ENCODE measurements around the gene ASMT. TPM values are rescaled to one million over a fixed set of nuclear protein-coding genes. Genes with fewer than 3 reads are reported as not detected.
"Not testable (repeated sequence)": the region's sequence is repeated elsewhere in the genome, so short reads cannot be mapped to it uniquely, and the experiment has no call there.

The ASMT gene
- total RNA-seq, 2 experiments from 2014 or later: 0.40 to 0.48 TPM

GRCh38 chrX:1646009-1646408 is 31.1 kb downstream of the ASMT start:
- DNase-seq: no peak
- Mint-ChIP-seq H3K27ac (no peak overlapping the region), H3K4me3 (no peak overlapping the region), H3K9me3 (peaks cover 9% of the 10 kb centered on the region), H3K27me3 (peaks cover 15% of the 10 kb centered on the region), H3K4me1 (peaks cover 3% of the 10 kb centered on the region), H3K36me3 (ENCODE audit: low read depth) (peaks cover 7% of the 10 kb centered on the region)
- ChIA-PET CTCF (no interaction called here), POLR2A (no interaction called here)

DNA sequence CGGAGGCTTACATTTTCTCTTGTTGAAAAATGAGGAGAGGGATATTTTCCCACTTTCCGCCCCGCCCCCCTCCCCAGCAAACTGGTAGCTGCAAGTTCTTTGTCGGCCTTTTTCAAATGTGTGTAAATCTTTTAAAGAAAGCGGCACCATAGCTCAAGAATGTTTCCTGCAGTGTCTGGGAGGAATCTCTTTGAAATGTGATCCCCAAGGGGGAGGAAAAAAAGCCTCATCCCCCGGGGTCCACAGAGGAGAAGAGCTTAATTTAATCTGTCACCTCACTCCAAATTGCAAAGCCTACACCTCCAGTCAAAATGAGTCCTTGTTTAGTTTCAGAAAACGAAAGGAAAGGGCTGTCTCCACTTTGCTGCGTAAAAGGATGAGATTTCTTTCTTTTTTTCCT is 34.8 kb downstream of the ASMT start:
- H3K27ac Mint-ChIP-seq: no peak overlapping the region
- DNase-seq: no peak
- ChIA-PET CTCF (no interaction called here), POLR2A (no interaction called here)
- peaks cover 15% of the 10 kb centered on the region for H3K27me3 Mint-ChIP-seq
- H3K36me3 Mint-ChIP-seq (ENCODE audit: low read depth): peaks cover 7% of the 10 kb centered on the region
- H3K4me3 Mint-ChIP-seq: no peak overlapping the region
- H3K9me3 Mint-ChIP-seq: peaks cover 9% of the 10 kb centered on the region
- H3K4me1 Mint-ChIP-seq: peaks cover 6% of the 10 kb centered on the region

- POLR2A ChIA-PET; H3K4me3 Mint-ChIP-seq; H3K9me3 Mint-ChIP-seq; H3K36me3 Mint-ChIP-seq (ENCODE audit: low read depth); H3K27me3 Mint-ChIP-seq; H3K27ac Mint-ChIP-seq; CTCF ChIA-PET: not testable (repeated sequence)
- DNase-seq: peak; percentile 33
- peaks cover 14% of the 10 kb centered on the region for H3K4me1 Mint-ChIP-seq
Observed at GRCh38 chrX:1652011-1652811, 37.4 kb downstream of the ASMT start.

GRCh38 chrX:1656379-1656778 is 41.5 kb downstream of the ASMT start:
- CTCF ChIA-PET: no interaction called here
- peaks cover 43% of the 10 kb centered on the region for H3K4me1 Mint-ChIP-seq
- no peaks in the 10 kb centered on the region for H3K9me3 Mint-ChIP-seq
- no peaks in the 10 kb centered on the region for H3K27me3 Mint-ChIP-seq
- peaks cover 25% of the 10 kb centered on the region for H3K36me3 Mint-ChIP-seq (ENCODE audit: low read depth)
- peak overlapping the region; percentile 92 for H3K27ac Mint-ChIP-seq
- POLR2A ChIA-PET: no interaction called here
- H3K4me3 Mint-ChIP-seq: no peak overlapping the region
- no peak for DNase-seq

- POLR2A ChIA-PET: no interaction called here
Observed at GRCh38 chrX:1657367-1658070, 42.7 kb downstream of the ASMT start.

GRCh38 chrX:1658071-1658491 is 43.2 kb downstream of the ASMT start:
- Mint-ChIP-seq H3K36me3 (ENCODE audit: low read depth) (peaks cover 32% of the 10 kb centered on the region), H3K27ac (peak overlapping the region; percentile 92), H3K4me1 (peaks cover 48% of the 10 kb centered on the region), H3K9me3 (no peaks in the 10 kb centered on the region), H3K27me3 (no peaks in the 10 kb centered on the region), H3K4me3 (peak overlapping the region; percentile 92)
- ChIA-PET POLR2A (no interaction called here), CTCF (no interaction called here)
- peak; percentile 31 for DNase-seq

More at GRCh38 chrX:1657367-1658070, 42.7 kb downstream of the ASMT start:
- Mint-ChIP-seq H3K4me1 (peaks cover 47% of the 10 kb centered on the region), H3K27ac (peak overlapping the region; percentile 92), H3K27me3 (no peaks in the 10 kb centered on the region), H3K36me3 (ENCODE audit: low read depth) (peaks cover 31% of the 10 kb centered on the region), H3K9me3 (no peaks in the 10 kb centered on the region), H3K4me3 (peak overlapping the region; percentile 92)
- DNase-seq: peak; percentile 75
- CTCF ChIA-PET: no interaction called here

DNA sequence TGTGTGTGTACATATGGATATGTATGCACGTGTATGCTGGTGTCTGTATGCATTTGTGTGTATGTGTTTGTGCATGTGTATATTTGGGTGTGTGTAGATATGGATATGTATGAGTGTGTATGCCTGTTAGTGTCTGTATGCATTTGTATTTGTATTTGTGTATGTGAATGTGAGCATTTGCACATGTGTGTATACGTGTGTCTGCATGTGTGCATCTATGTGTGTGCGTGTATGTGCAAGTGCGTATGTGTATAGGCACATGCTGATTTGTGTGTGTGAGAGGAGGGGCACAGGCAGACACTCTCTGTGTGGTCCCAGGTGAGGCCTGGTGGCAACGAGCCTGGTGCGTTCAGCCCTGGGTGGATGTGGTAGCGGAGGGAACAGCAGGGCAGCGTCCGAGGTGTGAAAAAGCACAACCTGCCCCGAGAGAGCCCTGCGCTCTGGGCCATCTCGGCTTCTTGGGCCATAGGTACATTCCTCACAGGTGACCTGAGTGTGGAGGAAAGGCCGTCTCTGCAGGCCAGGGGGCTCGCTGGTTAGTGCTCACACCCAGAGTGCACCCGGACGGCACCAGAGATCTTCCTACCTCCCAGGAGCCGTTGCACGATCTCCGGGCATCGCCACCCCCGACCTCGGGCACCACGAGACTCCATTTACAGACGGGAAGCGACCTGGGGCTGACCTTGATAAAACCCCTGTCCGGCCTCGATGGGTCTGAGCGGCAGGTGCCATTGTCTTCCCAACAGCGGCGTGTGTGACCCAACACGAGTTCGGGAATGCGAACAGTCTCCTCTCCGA is 45.0 kb downstream of the ASMT start:
- DNase-seq: no peak
- Mint-ChIP-seq H3K27ac (peak overlapping the region; percentile 92), H3K9me3 (no peaks in the 10 kb centered on the region), H3K36me3 (ENCODE audit: low read depth) (peaks cover 44% of the 10 kb centered on the region), H3K27me3 (no peaks in the 10 kb centered on the region), H3K4me3 (peak overlapping the region; percentile 92), H3K4me1 (peaks cover 59% of the 10 kb centered on the region)
- ChIA-PET POLR2A (no interaction called here), CTCF (no interaction called here)

DNA sequence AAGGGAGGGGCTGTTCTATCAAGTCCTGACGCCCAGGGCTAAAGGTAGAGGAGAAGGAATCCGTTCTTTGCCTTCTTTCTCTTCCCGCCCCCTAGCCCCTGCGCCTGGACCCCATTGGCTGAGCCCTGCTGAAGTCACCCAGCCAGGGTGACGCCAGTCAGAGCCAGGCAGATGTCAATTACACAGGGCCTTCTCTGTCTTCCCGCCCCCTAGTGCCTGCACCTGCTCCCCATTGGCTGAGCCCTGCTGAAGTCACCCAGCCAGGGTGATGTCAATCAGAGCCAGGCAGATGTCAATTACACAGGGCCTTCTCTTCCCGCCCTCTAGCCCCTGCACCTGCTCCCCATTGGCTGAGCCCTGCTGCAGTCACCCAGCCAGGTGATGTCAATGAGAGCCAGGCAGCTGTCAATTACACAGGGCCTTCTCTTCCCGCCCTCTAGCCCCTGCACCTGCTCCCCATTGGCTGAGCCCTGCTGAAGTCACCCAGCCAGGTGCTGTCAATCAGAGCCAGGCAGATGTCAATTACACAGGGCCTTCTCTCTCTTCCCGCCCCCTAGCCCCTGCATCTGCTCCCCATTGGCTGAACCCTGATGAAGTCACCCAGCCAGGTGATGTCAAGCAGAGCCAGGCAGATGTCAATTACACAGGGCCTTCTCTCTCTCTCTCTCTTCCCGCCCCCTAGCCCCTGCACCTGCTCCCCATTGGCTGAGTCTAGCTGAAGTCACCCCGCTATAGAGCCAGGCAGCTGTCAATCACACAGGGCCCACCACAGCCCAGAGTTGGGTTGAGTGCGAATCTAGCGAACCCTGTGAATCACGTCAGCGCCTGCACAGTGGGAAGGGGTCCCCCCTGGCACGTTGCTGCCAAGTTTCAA is 46.4 kb downstream of the ASMT start:
- peak; percentile 96 for DNase-seq
- H3K4me3 Mint-ChIP-seq: peak overlapping the region; percentile 91
- ChIA-PET CTCF (no interaction called here), POLR2A (no interaction called here)
- H3K9me3 Mint-ChIP-seq: no peaks in the 10 kb centered on the region
- H3K27ac Mint-ChIP-seq: peak overlapping the region; percentile 96
- peaks cover 55% of the 10 kb centered on the region for H3K36me3 Mint-ChIP-seq (ENCODE audit: low read depth)
- no peaks in the 10 kb centered on the region for H3K27me3 Mint-ChIP-seq
- H3K4me1 Mint-ChIP-seq: peaks cover 58% of the 10 kb centered on the region

DNA sequence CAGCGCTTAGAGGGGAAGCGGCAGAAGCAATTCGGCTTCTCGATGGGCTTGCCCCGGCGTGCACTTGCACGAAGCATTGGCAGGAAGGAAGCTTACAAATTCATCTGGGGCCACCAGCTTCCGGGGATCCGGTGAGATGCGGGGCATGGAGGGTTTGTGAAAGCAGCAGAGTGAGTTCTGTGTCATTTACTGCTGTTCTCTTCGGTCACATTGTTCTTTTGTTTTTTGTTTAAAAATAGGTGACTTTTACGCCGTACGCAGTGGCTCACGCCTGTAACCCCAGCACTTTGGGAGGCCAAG is 47.0 kb downstream of the ASMT start:
- DNase-seq: no peak
- ChIA-PET POLR2A (no interaction called here), CTCF (no interaction called here)
- Mint-ChIP-seq H3K27me3 (no peaks in the 10 kb centered on the region), H3K36me3 (ENCODE audit: low read depth) (peaks cover 61% of the 10 kb centered on the region), H3K4me1 (peaks cover 58% of the 10 kb centered on the region), H3K4me3 (peak overlapping the region; percentile 91), H3K27ac (peak overlapping the region; percentile 96), H3K9me3 (no peaks in the 10 kb centered on the region)

- ChIA-PET CTCF (no interaction called here), POLR2A (no interaction called here)
- no peaks in the 10 kb centered on the region for H3K9me3 Mint-ChIP-seq
- H3K36me3 Mint-ChIP-seq (ENCODE audit: low read depth): peaks cover 56% of the 10 kb centered on the region
- H3K27ac Mint-ChIP-seq: no peak overlapping the region
- no peaks in the 10 kb centered on the region for H3K27me3 Mint-ChIP-seq
- DNase-seq: no peak
- no peak overlapping the region for H3K4me3 Mint-ChIP-seq
- peaks cover 18% of the 10 kb centered on the region for H3K4me1 Mint-ChIP-seq
Observed at GRCh38 chrX:1667566-1667965, 52.7 kb downstream of the ASMT start.

DNA sequence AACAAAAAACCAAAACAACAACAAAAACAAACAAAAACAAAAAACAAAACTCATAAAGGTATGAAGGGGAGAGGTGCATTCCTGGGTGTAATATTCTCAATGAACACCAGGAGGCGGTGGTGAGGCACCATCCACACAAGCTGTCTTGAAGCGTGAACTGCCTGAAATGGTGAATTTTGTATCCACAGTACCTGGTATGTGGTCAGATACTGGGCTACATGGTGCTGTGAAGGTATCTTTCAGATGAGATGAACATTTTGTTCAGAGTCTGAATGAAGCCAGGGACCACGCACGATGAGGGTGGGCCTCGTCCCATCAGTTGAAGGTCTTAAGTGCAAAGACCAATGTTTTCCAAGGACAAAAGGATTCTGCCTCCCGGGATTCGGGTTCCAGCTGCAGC is 58.5 kb downstream of the ASMT start:
- ChIA-PET POLR2A (no interaction called here), CTCF (no interaction called here)
- Mint-ChIP-seq H3K4me1 (no peaks in the 10 kb centered on the region), H3K27me3 (no peaks in the 10 kb centered on the region), H3K36me3 (ENCODE audit: low read depth) (peaks cover 23% of the 10 kb centered on the region), H3K9me3 (no peaks in the 10 kb centered on the region), H3K27ac (no peak overlapping the region), H3K4me3 (no peak overlapping the region)
- peak; percentile 54 for DNase-seq

- Mint-ChIP-seq H3K27me3 (no peaks in the 10 kb centered on the region), H3K9me3 (no peaks in the 10 kb centered on the region), H3K27ac (no peak overlapping the region), H3K36me3 (ENCODE audit: low read depth) (peaks cover 23% of the 10 kb centered on the region), H3K4me1 (peaks cover 12% of the 10 kb centered on the region), H3K4me3 (no peak overlapping the region)
- CTCF ChIA-PET: no interaction called here
- POLR2A ChIA-PET: no interaction called here
- DNase-seq: no peak
Observed at GRCh38 chrX:1676866-1677265, 62.0 kb downstream of the ASMT start.

DNA sequence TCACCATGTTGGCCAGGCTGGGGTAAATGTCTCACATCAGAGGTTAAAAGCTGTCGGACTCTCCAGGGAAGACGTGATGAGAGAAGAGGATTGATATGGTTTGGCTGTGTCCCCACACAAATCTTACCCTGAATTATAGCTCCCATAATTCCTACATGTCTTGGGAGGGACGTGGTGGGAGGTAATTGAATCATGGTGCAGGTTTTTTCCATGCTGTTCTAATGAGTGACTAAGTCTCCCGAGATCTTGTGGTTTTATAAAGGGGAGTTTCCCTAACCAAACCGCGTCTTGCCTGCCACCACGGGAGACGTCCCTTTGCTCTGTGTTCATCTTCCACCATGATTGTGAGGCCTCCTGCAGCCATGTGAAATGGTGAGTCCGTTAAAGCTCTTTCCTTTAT is 64.4 kb downstream of the ASMT start:
- CTCF ChIA-PET: no interaction called here
- H3K4me3 Mint-ChIP-seq: no peak overlapping the region
- no peak for DNase-seq

More for the DNA sequence above, 64.4 kb downstream of the ASMT start:
- H3K27ac Mint-ChIP-seq: no peak overlapping the region
- H3K36me3 Mint-ChIP-seq (ENCODE audit: low read depth): peaks cover 33% of the 10 kb centered on the region
- peaks cover 9% of the 10 kb centered on the region for H3K9me3 Mint-ChIP-seq
- POLR2A ChIA-PET: no interaction called here
- H3K27me3 Mint-ChIP-seq: no peaks in the 10 kb centered on the region
- H3K4me1 Mint-ChIP-seq: peaks cover 26% of the 10 kb centered on the region

All from activated CD4-positive, alpha-beta memory T cell treated with anti-CD3 and anti-CD28 coated beads, Interleukin-2, amount 10 ng/mL, durations not matched to agents 7 days and 5 days (primary cell).